HG03520 (cell line): ENCODE data around the gene FAM72A.
"Not testable (repeated sequence)": the region's sequence is repeated elsewhere in the genome, so short reads cannot be mapped to it uniquely, and the experiment has no call there.

Experiments used
- ATAC-seq: cut with Tn5 transposase; IDR thresholded peaks from one replicate; pipeline ENCODE4 v1.9.1; 2021; ENCODE audit warnings: mild to moderate bottlenecking, moderate library complexity; ENCODE audit not compliant: unreplicated experiment

The FAM72A gene

DNA sequence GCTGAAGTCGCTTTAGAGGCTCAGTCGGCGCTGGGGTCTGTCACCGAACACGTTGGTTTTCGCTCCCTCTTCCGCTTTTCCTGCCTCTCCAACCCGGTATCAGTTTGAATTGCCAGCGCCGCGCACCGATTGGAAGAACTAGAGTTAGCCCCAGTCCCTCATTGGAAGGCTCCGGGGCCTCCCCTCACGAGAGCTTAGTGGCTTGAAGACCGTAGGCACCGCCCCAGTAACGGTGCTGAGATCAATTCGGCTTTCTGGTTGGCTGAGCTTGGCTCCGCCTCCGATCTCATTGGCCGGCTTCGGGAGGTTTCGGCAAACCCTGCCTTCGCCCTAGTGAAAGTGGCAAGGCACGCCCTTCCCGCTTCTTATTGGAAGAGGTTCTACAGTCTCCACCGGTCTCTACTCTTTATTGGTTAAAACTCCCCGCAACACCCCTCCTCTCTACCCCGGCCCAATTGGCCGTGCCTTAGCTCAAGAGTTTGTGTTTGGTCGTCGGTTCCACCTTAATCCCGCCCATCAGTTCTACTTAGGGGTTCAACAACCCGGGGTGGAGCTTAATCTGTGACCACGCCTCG lies at the start of gene FAM72A:
TSS of gene FAM72A (minus strand) at position 51 of the 575 bp plus-strand sequence. CDS start 814 bp downstream, outside the sequence.
- ATAC-seq: peak; percentile 84

DNA sequence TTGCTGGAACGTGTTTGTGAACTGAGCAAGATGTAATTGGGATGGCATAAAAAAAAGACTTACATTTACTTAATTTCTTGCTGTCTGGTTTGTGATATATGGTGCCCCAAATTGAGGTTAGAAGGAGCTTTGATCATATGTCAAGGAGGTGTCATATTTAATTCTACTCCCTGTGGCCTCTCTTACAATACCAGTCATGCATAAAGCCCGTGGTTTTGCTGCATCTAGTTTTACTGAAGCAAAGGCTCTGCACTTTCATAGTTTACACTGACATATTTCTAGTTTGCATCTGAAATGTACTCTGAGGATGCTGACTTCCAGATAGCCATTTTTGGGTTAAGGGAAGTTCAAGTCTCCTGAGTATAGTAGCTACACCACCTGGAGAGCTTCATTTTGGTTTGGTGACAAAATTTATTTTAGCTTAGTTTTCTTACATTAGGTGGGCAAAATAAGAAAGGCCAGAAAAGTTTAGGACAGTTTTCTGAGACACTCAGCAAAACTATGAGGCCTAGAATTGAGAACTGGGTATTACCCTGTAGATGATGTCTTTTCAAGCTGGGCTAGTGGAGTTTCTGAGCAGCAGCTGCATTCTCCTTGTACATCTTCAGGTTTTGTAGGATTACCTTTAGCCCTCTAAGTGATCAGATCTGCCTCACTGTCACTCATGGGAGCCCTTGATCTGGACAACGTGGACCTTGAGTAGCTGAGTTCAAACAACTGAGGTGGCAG lies 48.5 kb upstream of the FAM72A start:
- ATAC-seq: not testable (repeated sequence)

DNA sequence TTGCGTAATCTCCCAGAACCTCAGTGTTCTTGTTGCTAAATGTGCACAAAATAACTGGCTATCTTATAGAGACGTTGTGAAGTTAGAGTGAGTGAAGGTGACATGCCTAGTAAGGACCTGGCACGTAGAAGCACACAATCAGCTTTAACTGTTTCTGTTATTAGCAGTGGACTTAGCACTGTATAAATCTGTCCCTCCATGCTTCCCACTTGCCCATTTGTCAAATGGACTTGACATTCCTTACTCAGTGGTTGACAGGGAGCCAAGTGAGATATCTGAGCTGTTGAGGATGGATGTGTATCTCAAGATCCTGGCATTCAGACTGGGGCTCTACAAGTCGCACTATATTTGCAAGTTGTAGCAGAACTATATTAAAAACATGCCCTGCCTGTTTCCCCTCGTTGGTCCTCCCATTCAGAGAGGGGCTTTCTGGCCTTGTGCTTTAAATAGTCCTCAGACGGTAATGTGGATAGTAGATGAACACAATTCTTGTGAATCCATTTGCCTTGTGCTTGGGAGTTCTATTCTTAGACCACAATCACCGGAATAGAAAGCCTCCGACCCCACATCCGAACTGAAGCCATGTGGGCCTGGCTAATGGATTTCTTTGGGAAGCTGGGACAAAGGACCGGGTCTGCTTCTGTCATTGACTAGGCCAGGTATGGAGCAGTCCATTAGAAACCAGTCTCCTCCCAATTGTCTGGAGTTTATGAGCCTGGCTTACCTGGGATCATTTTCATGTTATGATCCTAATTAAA lies 43.7 kb upstream of the FAM72A start:
- ATAC-seq: not testable (repeated sequence)

DNA sequence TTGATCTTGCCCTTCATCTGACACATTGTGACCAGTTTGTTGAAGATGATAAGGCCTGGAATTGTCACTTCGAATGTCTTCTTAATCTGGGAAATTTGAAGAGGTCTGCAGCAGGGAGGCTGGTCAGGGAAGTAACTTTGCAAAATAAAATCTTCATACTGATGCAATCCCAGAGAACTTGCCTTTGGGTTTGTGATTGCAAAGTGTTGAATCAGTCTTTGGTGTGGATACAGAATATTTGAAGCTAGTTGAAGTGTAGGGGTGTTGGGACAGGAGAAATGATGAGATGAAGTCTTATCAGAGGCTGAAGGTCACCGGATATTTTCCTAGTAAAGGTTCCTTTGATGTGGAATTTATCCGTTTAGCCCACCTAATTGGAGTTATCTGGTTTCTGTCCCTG lies 42.8 kb upstream of the FAM72A start:
- not testable (repeated sequence) for ATAC-seq

DNA sequence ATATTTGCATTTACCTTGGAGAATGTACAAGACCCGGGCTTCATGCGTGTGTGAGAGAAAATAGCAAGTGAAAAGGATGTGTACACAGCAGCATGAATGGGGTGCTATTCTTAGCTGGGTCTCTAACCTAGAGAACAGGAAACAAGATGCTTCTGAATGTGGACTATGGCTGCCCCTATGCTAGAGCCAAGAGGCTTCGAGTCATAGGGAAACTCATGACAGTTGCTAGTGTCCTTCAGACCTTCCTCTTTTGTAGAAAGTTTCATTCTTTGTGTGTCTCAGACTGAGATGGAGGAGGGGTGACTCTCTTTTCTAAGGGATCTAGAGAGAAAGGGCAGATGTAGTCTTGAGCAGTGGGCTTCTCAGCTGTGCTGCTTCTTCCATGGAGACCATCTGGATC lies 40.7 kb upstream of the FAM72A start:
- peak; percentile 99 for ATAC-seq

DNA sequence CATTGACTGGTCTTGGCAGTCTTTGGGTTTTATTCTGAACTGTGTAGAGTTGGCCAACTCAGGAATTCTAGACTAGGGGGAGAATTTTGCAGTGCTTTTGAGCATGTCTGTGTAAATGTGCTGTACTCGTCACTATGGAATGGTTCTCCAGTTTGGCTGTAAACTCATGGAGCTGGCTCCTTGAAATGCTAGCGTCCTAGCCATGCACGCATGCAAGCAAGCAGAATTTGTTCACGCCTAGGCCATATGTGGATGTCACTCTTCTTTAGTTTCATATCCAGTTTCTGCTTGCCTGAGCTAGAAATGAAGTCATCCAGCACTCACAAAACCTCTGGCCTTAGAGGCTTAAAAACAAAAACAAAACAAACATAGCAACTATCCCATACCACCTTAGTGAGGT lies 37.6 kb upstream of the FAM72A start:
- peak; percentile 39 for ATAC-seq

DNA sequence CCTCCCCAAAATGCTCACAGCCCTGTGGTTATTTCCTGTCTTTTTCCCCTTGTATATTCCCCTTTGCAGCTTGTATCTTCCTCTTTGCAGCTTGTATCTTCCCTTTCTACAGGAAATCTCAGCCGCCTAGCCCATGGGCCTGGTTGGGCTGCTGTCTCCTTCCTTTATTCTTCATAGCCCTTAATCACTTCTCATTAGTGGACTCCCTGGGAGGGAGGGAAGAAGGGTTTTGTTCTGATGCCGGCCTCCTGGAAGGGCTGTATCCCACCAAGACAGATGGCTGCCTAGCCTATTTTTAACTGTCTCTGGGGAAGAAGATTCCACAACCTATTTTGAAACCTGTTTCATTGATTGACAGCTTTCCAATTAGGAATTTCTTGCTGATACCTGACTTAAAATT lies 32.6 kb upstream of the FAM72A start:
- not testable (repeated sequence) for ATAC-seq

DNA sequence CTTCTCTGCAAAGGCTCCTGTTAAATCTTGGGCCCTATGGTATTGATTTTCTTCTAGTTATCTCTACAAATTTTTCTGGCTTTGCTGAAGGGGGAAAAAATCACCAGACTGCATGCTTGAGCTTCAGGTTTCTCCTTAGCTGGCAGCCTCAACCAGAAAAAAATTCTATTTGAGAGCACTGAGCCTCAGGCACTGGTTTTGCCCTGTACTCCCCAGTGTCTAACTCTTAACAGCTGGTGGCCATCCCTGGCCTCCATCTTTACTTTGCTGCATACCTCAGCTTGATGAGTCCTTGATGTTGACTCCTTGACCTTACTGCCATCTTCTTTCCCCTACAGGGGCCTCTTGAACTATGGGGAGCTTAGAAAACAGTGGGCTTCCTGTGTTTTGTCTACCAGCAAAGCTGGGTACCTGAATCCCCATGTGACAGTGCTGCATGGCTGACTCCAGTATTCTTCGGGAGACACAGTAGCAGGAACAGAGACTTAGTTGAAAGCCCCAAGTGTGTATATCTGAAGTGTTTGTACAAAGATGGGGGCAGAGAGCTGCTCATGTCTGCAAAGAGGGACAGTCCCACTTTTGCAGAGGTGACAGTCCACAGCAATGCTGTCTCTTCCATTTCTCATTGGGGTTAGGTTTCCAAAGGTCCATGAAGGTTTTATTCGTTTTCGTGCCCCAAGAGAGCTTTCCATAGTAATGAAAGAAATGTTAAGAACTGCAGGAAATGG lies 31.7 kb upstream of the FAM72A start:
- not testable (repeated sequence) for ATAC-seq

DNA sequence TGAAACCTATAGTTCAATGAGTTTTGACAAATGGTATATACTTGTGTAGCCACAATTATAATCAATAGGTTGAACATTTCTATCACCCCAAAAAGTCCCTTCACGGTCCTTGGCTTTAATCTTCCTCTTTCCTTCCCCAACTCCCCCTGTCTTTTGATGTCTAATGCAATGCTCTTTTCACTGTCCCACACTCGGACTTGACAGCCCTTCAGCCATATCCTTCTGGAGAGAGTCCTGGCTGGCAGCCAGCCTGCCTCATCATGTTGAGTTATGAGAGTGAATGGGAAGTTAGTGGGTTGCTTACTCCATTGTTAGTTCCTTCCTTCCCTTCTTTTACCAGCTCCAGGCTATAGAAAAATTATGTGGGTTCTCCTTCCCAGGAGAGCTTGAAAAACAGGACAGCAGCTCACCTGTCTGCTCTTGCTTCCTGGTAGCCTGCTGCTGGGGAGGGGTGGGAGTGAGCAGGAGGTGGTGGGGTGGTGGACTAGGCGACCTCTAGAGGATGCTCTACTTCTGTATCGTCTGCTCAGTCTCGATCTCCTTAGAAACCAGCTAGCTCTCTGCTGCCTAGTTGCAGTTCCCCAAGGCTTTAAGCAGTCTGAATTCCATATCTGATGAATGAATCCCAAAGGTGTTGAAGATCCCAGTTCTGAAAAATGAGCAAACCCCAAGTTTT lies 30.5 kb upstream of the FAM72A start:
- not testable (repeated sequence) for ATAC-seq

DNA sequence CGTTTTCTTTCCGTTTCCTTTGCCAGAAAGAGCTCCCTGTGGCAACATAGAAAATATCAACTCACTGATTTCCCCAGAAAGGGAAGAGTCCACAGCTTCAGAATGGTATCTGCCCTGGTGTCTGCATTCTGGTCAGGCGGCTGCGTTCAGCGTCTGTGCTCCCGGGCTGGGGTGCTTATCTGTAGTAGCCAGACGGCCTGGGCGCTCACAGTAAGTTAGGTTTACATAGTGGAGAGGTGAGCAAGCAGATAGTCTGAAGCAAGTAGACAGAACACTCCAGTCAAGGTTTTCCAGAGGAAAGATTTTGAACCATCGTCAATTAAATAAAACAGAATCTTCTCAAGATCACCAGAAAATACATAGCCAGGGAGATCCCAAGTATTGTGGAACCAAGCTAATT lies 29.4 kb upstream of the FAM72A start:
- not testable (repeated sequence) for ATAC-seq

DNA sequence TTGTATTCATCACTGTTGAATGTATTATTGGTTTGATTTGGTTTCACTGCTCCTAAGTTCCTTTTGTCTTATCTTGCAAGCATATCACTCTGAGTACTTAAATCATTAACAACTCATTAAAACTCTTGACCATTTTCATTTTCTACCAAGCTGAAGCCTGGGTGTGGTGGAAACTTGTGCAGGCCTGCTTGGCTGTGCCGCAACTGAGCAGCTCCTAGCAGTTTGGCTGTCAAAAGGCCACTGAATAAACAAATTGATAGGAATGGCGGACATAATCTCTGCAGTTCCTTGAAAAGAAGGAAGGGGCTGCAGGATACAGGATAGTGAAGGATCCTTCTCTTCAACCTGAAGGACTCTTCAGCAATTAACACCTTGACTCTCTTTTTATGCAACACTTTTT lies 26.6 kb upstream of the FAM72A start:
- ATAC-seq: not testable (repeated sequence)

DNA sequence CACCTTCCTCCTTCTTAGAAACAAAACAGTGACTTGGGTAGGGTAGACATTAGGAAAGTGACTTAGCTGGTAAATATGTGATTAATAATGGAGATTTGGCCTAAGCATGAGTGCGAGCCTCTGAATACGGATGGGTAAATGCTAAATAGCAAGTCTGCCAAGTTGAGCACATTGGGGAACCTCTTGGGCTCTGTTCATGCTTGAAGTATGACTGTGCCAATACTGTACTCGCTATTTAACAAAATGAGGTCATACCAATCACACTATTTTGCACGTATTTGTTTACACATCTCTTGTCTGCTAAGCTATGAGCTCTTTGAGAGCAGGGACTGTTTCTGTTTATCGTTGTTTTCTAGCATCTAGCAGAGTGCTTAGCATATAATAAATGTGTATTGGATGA lies 24.2 kb upstream of the FAM72A start:
- ATAC-seq: not testable (repeated sequence)

DNA sequence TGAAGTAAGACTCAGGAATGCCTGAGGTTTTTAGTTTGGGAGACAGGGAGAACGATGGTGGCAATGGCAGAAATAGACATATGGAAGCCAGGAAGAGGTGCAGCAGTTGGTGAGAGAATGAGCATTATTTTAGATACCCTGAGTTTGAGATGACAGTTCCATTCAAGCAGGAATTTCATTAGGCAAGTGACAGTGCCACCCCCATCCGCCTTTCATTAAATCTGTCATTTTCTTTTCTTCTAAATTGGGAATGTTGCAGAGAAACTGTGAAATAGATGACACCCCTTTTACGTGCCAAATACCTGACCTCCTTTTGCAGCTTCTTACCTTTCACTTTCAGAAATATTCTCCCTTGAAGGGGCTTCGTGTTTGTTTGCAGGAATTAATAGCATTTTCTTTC lies 22.7 kb upstream of the FAM72A start:
- not testable (repeated sequence) for ATAC-seq

DNA sequence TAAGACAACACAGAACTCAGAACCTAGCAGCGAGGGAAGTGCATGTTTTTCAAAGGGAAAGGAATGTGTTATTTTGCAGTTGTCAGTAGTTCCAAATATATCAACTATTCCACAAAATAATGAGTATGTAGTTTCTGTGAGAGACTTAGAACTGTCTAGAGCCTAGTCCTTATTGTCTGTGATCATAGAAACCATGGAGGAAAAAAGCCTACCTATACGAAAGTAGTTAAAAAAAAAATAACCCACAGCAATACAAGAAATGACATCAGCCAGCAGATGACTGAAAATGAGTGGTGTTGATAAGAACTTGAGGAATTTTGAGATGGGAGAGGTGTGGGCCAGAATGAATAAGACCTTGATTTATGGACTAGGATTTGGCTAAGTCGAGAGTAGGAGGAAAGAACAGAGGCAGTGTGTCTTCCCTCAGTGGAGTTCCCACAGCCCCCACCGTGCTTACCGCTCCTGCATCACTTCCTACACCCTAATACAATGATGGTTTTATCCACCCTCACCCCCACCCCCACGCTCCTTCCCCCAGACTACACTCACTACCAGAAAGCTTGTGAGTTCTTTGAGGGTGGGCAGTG lies 21.6 kb upstream of the FAM72A start:
- not testable (repeated sequence) for ATAC-seq

DNA sequence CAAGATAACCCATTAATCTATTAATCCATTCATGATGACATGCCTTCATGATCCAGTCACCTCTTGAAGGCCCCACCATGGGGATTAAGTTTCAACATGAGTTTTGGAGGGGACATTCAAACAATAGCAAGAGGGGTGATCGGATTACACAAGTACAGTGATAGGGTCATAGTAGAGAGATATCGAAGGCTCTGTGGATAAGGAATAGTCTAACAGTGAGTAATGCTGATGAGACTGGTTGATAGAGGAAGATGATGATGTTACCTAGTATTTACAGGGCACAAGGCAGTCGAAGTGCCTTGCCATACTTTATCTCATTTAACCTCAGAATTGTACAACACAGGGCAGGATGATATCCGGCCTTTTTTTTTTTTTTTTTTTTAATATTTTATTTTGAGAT lies 18.9 kb upstream of the FAM72A start:
- ATAC-seq: not testable (repeated sequence)

DNA sequence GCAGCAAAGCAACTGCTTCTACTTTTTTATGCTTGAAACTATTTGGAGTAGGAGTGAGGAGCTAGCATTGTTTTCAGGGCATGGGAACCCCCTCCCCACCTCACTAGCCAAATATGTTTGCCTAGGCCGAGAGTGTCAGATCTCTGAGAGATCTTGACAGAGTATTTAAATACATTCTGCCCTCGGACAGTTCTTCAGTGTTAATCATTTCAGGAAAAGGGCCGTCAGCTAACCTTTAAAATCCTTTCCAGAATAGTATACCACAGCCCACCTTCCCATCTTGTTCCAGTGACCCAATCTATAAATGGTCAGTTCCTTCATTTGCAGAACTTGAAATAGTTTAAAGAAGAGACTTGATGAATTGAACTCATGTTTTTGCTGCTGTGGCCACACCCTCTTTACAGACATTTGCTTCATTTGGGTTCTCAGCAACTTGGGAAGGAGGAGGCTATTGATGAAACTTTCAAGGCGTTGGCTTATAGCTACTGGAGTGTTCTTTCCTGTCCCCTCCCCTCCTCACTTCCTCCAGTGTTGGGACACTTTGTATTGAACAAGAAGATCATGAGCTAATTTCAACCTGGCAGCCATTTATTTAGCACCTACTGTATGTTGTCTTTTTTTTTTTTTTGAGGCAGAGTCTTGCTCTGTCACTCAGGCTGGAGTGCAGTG lies 17.8 kb upstream of the FAM72A start:
- not testable (repeated sequence) for ATAC-seq

DNA sequence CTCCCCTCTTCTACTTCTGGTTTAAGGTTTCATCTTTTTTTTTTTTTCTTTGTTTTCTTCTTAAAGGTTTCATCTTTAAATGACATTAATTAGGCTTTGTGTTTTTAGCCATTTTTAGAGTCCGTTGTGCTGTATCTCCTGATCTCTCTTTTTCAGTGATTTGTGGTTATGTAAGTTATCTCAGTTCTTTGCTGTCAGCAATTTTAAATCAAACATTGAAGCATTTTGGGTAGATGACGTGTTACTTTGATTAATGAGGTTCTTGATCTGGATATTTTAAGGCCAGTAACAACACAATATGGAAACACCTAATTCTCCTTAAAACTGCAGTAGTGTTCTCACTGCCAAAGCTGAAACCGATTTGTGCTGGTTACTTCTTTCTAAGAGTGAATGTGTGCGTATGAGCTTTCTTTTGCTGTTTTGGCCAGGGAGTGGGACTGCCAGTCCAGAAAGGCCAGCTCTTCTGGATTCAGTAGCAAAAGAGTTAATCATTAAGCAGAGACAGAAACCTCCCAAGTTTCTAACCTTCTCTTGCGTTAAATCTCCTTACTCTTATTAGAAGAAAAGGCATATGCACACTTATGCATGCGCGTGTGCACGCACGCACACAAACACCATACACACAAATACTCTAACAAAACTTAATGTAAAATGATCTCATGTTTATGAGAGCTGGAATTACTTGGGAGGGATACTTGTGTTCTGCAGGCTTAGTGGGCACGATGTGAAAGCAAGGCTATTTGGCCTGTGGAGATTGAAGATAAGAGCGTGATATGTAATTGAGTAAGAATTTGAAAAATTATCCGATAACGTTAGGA lies 17.1 kb upstream of the FAM72A start:
- not testable (repeated sequence) for ATAC-seq

DNA sequence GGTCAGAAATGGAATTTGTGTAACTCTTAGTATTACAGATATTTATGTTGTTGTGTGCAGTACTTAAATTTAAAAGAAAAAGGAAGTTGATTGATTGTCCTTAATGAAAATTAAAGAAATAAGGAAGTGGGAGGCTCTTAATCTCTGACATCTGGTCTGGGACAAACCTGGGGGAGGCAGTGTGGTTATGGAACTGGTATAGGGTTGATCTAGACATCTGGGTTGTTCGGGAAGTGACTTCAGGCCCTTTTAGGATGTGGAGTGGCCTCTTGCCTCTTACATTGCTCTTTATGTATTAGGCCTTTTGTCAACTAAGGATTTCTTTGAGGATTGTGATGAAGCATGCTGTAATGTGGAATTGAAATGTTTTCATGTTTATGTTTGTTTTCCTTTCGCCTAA lies 16.1 kb upstream of the FAM72A start:
- not testable (repeated sequence) for ATAC-seq

DNA sequence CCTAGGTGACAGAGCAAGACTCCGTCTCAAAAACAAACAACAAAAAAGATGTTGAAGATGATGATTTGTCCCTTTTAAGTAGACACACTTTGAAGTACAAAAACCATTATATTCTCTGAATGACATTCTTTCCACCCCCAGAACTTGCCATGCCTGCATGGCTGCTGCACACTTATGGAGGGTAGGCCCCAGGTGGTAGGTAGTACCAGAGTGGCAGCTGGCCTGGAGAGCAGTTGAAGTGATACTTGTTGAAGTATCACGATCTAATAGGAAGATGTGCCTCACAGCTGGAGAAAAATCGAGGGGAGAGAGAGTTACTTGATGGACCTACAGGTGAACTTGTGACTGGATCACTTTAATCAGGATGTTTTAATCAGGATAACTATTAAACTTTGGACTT lies 15.6 kb upstream of the FAM72A start:
- not testable (repeated sequence) for ATAC-seq
